A549 (cell line): ENCODE data around the gene BDH1. TPM values are rescaled to one million over a fixed set of nuclear protein-coding genes. Genes with fewer than 3 reads are reported as not detected.

Experiments used
- ATAC-seq, 2 experiments: fragments of 200-7000 bp in 1 of 2; fragments of >200 bp in 1 of 2; cut with Nextera tagmentation in 1 of 2; cut with Tn5 transposase in 1 of 2; 3 replicates each; pipeline versions ENCODE4 v1.8.0 to v1.9.1; 2018 to 2020; ENCODE audit warnings: mild to moderate bottlenecking in 1 of 2, moderate library complexity in 1 of 2
- CTCF ChIA-PET: fragments of 300-600 bp; sonication (Branson Sonifier 250); formaldehyde crosslinking; extraction: SDS; loops from one replicate; lab custom pipeline; 2021; ENCODE audit warnings: antibody characterized with exemption, inconsistent platforms; lab: Yijun Ruan, JAX
- POLR2A ChIA-PET: fragments of 350-600 bp; formaldehyde crosslinking; extraction: SDS; loops from one replicate; lab custom pipeline; 2021; ENCODE audit warnings: antibody characterized with exemption, inconsistent platforms; lab: Yijun Ruan, JAX
- DNase-seq, 2 experiments: peaks; one replicate each; pipeline versions ENCODE4 v3.0.0 to v3.0.0-alpha.2; 2011 to 2016; ENCODE audit warnings: low read depth in 1 of 2, low spot score in 1 of 2
- FAIRE-seq: peaks from 2 replicates; lab custom pipeline; 2011; peaks lifted over from hg19 to GRCh38; lab: Jason Lieb, UNC
- H3K27ac ChIP-seq, 2 experiments: fragments of >200 bp; sonication (Bioruptor Twin); formaldehyde crosslinking; 3 replicates each; pipeline ENCODE4 v1.5.1; 2016 to 2017
- H3K4me1 ChIP-seq: fragments of >200 bp; sonication (Bioruptor Twin); formaldehyde crosslinking; 3 replicates; pipeline ENCODE4 v1.6.1; 2016
- H3K4me2 ChIP-seq: fragments of >200 bp; sonication (Bioruptor Twin); formaldehyde crosslinking; 3 replicates; pipeline ENCODE4 v1.6.1; 2016
- H3K4me3 ChIP-seq: fragments of >200 bp; sonication (Bioruptor Twin); formaldehyde crosslinking; 3 replicates; pipeline ENCODE4 v1.5.1; 2016
- H3K9me3 ChIP-seq: fragments of >200 bp; sonication (Bioruptor Twin); formaldehyde crosslinking; 3 replicates; pipeline ENCODE4 v1.6.1; 2016
- CBX2 ChIP-seq: fragments of 200-600 bp; sonication (generic); IDR thresholded peaks from 2 replicates; pipeline ENCODE4 v1.6.1; 2016; ENCODE audit warnings: low read depth, mild to moderate bottlenecking, borderline replicate concordance
- CEBPB ChIP-seq, 2 experiments: fragments of >200 bp in 1 of 2; sonication (Bioruptor Twin) in 1 of 2; formaldehyde crosslinking in 1 of 2; IDR thresholded peaks; 2 replicates each; pipeline ENCODE4 v1.6.1; 2012 to 2016
- CHD2 ChIP-seq: fragments of 150-350 bp; IDR thresholded peaks from 2 replicates; pipeline ENCODE4 v1.6.1; 2014; ENCODE audit warnings: low read length; ENCODE audit not compliant: partially characterized antibody
- ESRRA ChIP-seq: fragments of 150-350 bp; IDR thresholded peaks from 2 replicates; pipeline ENCODE4 v1.6.1; 2014; ENCODE audit warnings: mild to moderate bottlenecking, low read length, borderline replicate concordance
- FOXS1 ChIP-seq: fragments of 250-450 bp; sonication (Bioruptor Pico); IDR thresholded peaks from 2 replicates; pipeline ENCODE4 v1.5.0; 2020; ENCODE audit warnings: mild to moderate bottlenecking, moderate library complexity
- GATA3 ChIP-seq: IDR thresholded peaks from 2 replicates; pipeline ENCODE4 v1.6.1; 2012; ENCODE audit warnings: borderline replicate concordance
- HDAC2 ChIP-seq: fragments of 200-600 bp; sonication (generic); IDR thresholded peaks from 2 replicates; pipeline ENCODE4 v1.6.1; 2016
- HOXA7 ChIP-seq: fragments of 250-450 bp; sonication (Bioruptor Pico); IDR thresholded peaks from 2 replicates; pipeline ENCODE4 v1.5.0; 2020; ENCODE audit warnings: mild to moderate bottlenecking, moderate library complexity
- JUNB ChIP-seq: fragments of >200 bp; sonication (Bioruptor Twin); formaldehyde crosslinking; IDR thresholded peaks from 2 replicates; pipeline ENCODE4 v1.6.1; 2016
- MAFK ChIP-seq: fragments of 450-650 bp; IDR thresholded peaks from 2 replicates; pipeline ENCODE4 v1.6.1; 2014; ENCODE audit not compliant: partially characterized antibody
- MYC ChIP-seq: IDR thresholded peaks from 2 replicates; pipeline ENCODE4 v1.6.1; 2012; ENCODE audit warnings: mild to moderate bottlenecking, inconsistent platforms, low read length, improper control_type of control experiment, borderline replicate concordance
- NFE2L2 ChIP-seq: fragments of 150-350 bp; conservative IDR thresholded peaks from 2 replicates; pipeline ENCODE4 v1.6.1; 2014; ENCODE audit warnings: low read length
- PHF8 ChIP-seq: fragments of 200-600 bp; sonication (generic); IDR thresholded peaks from 2 replicates; pipeline ENCODE4 v1.6.1; 2016; ENCODE audit warnings: low read depth, mild to moderate bottlenecking, antibody characterized with exemption, moderate library complexity, borderline replicate concordance
- POLR2AphosphoS2 ChIP-seq: conservative IDR thresholded peaks from 2 replicates; pipeline ENCODE4 v1.6.1; 2012; ENCODE audit warnings: low read length, improper control_type of control experiment, inconsistent platforms
- RNF2 ChIP-seq: fragments of 200-600 bp; sonication (generic); IDR thresholded peaks from 2 replicates; pipeline ENCODE4 v1.6.1; 2016; ENCODE audit warnings: low read depth, mild to moderate bottlenecking, antibody characterized with exemption, moderate library complexity, borderline replicate concordance
- TFCP2L1 ChIP-seq: fragments of 250-450 bp; sonication (Bioruptor Pico); IDR thresholded peaks from 2 replicates; pipeline ENCODE4 v1.5.0; 2021; ENCODE audit warnings: mild to moderate bottlenecking
- TP53 ChIP-seq: fragments of 250-450 bp; sonication (Bioruptor Pico); IDR thresholded peaks from 2 replicates; pipeline ENCODE4 v1.5.0; 2021; ENCODE audit warnings: mild to moderate bottlenecking, moderate library complexity
- ZFP36 ChIP-seq: fragments of 450-650 bp; IDR thresholded peaks from 2 replicates; pipeline ENCODE4 v1.6.1; 2014; ENCODE audit warnings: borderline replicate concordance; ENCODE audit not compliant: partially characterized antibody
- ZNF302 ChIP-seq: fragments of 250-450 bp; sonication (Bioruptor Pico); IDR thresholded peaks from 2 replicates; pipeline ENCODE4 v1.9.0; 2021; ENCODE audit warnings: inconsistent platforms, mild to moderate bottlenecking, moderate library complexity
- ZSCAN20 ChIP-seq: fragments of 250-450 bp; sonication (Bioruptor Pico); IDR thresholded peaks from 2 replicates; pipeline ENCODE4 v1.8.0; 2022; ENCODE audit warnings: mild to moderate bottlenecking, moderate library complexity
- WGBS: methylation state at CpG from one replicate; pipeline ENCODE4 v1.1.6; 2017; ENCODE audit errors: missing lambda C conversion rate; 5-methylcytosine and 5-hydroxymethylcytosine counted together
- polyA plus RNA-seq, 4 experiments: library from polyadenylated mRNA; depleted of rRNA in 3 of 4; stranded (reverse); fragments of >200 nt; fragmentation: RNase III in 1 of 4; extraction: RNeasy Plus Mini Kit Qiagen cat#74134 plus additional on column Dnase treatment in 1 of 4; gene quantifications; 2 replicates in 3 of 4; 3 replicates in 1 of 4; pipeline ENCODE4 v1.2.3, GENCODE V29; 2011 to 2017
- TF ChIP-seq, protein P1 (sequence below): fragments of >200 bp; sonication (Bioruptor Twin); formaldehyde crosslinking; IDR thresholded peaks from 3 replicates; pipeline ENCODE4 v1.5.1; 2016
- TF ChIP-seq, protein P2 (sequence below): fragments of 250-450 bp; sonication (Bioruptor Pico); IDR thresholded peaks from 2 replicates; pipeline ENCODE4 v1.5.0; 2020; ENCODE audit warnings: low read depth, mild to moderate bottlenecking, moderate library complexity
- TF ChIP-seq, protein P3 (sequence below): fragments of >200 bp; sonication (Bioruptor Twin); formaldehyde crosslinking; IDR thresholded peaks from 3 replicates; pipeline ENCODE4 v1.6.1; 2016
- TF ChIP-seq, protein P4 (sequence below): fragments of 150-350 bp; IDR thresholded peaks from 2 replicates; pipeline ENCODE4 v1.6.1; 2014; ENCODE audit warnings: low read depth, mild to moderate bottlenecking, low read length
- TF ChIP-seq, protein P5 (sequence below): IDR thresholded peaks from 2 replicates; pipeline ENCODE4 v1.6.1; 2012; ENCODE audit warnings: low read depth, borderline replicate concordance

BDH1 gene
- polyA plus RNA-seq, 2 of the 4 experiments (the other 2 are of a cell fraction) = 3.1 to 4.6 TPM

DNA sequence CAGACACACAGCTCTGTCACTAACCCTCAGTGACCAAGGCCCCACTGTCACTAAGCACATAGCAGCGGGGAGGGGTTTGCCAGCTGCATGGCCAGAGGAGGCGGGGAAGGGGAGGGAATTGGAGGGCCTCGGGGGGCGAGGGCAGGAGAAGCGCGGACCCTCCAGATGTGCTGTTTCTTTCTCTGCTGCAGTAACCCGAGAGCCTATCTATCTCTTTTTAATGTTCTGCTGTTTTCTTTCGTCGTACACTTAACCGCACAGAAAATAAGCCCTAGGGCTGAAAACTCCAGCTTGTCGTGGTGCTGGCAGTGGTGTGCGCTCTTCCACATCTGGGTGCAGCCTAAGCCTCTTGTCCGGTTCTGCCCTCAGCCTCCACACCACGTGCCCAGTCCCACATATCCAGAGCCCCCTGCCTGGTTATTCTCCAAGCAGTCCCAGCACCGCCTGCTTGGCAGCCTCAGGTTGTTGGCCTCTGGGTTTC lies 51.1 kb downstream of the BDH1 start:
- WGBS = 82% methylated on average over 12 of the region's 15 CpGs
- peaks cover 4% of the 10 kb centered on the region; the same call in 1 of the 3 replicates for H3K9me3 ChIP-seq
- TF ChIP-seq, protein P1, sequence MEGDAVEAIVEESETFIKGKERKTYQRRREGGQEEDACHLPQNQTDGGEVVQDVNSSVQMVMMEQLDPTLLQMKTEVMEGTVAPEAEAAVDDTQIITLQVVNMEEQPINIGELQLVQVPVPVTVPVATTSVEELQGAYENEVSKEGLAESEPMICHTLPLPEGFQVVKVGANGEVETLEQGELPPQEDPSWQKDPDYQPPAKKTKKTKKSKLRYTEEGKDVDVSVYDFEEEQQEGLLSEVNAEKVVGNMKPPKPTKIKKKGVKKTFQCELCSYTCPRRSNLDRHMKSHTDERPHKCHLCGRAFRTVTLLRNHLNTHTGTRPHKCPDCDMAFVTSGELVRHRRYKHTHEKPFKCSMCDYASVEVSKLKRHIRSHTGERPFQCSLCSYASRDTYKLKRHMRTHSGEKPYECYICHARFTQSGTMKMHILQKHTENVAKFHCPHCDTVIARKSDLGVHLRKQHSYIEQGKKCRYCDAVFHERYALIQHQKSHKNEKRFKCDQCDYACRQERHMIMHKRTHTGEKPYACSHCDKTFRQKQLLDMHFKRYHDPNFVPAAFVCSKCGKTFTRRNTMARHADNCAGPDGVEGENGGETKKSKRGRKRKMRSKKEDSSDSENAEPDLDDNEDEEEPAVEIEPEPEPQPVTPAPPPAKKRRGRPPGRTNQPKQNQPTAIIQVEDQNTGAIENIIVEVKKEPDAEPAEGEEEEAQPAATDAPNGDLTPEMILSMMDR = no peak
- TF ChIP-seq, protein P2, sequence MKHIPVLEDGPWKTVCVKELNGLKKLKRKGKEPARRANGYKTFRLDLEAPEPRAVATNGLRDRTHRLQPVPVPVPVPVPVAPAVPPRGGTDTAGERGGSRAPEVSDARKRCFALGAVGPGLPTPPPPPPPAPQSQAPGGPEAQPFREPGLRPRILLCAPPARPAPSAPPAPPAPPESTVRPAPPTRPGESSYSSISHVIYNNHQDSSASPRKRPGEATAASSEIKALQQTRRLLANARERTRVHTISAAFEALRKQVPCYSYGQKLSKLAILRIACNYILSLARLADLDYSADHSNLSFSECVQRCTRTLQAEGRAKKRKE (CRISPR knock-in tag) = no peak
- TF ChIP-seq NFE2L2 (no peak), MYC (no peak), CEBPB (IDR thresholded peaks at IDR 0.05) (no peak)
- peaks cover 16% of the 10 kb centered on the region; the same call in 2 of the 3 replicates for H3K4me1 ChIP-seq
- DNase-seq (no peak), ATAC-seq (no peak), FAIRE-seq (no peak)
- H3K4me3 ChIP-seq = no peak overlapping the region
- peak overlapping the region; percentile 30 to 40; a peak in 3 of 6 replicates for H3K27ac ChIP-seq
- POLR2A ChIA-PET = no interaction called here
- CTCF ChIA-PET = interaction anchor here (1.3 kb wide), 1 partner anchor 248 kb away, joined by 3 read pairs; no protein-coding TSS in a partner anchor
- no peak overlapping the region for H3K4me2 ChIP-seq

DNA sequence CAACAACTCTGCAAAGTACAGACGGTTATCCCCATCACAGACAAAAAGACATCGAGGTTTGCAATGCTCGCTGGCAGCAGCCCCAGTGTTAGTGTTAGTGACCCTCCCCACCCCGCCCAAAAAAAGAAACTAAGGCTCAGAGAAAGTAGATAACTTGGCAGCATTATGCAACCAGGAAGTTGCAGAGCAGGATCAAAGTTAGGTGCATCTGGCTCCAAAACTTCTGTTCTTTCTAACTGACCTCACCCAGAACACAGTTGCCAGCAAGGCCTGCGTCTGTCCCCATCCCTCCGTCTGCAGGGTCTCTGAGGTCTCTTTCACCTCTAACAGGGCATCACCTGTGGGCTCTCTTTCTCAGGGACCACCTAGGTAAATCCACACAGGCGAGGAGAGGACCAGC lies 51.5 kb downstream of the BDH1 start:
- peak overlapping the region; percentile 30 to 40; a peak in 3 of 6 replicates for H3K27ac ChIP-seq
- no peak overlapping the region for H3K4me2 ChIP-seq

DNA sequence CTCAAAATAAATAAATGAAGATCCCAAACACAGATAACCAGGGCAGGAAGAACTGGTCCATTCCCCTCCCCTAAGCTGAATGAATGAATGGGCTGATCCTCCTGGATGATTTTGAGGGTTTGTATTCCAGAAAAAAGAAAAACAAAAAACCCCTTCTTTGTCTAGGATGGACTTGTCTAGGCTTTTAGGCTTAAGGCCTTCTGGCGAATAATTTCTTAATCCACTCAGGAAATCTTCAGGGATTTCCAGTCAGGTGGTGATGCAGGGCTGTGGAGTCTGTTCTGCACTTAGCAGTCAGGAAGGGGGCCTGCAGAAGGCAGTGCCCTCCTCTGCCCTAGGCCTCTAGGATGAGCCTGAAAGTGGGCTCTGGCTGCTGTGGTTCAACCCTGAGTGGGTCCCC lies 52.1 kb downstream of the BDH1 start:
- peak overlapping the region in 1 of 2 experiments; percentile 40; a peak in 2 of 6 replicates for H3K27ac ChIP-seq
- POLR2A ChIA-PET = no interaction called here
- no peak for TF ChIP-seq POLR2AphosphoS2
- TF ChIP-seq TFCP2L1 (CRISPR knock-in tag) = no peak
- TF ChIP-seq, protein P3, sequence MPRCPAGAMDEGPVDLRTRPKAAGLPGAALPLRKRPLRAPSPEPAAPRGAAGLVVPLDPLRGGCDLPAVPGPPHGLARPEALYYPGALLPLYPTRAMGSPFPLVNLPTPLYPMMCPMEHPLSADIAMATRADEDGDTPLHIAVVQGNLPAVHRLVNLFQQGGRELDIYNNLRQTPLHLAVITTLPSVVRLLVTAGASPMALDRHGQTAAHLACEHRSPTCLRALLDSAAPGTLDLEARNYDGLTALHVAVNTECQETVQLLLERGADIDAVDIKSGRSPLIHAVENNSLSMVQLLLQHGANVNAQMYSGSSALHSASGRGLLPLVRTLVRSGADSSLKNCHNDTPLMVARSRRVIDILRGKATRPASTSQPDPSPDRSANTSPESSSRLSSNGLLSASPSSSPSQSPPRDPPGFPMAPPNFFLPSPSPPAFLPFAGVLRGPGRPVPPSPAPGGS = no peak
- TF ChIP-seq PHF8 = no peak
- TF ChIP-seq ZFP36 = no peak
- no peak for TF ChIP-seq GATA3
- TF ChIP-seq CHD2 = no peak
- TF ChIP-seq MAFK = no peak
- no peak for TF ChIP-seq ZSCAN20 (CRISPR knock-in tag)
- TF ChIP-seq FOXS1 (CRISPR knock-in tag) = no peak
- TF ChIP-seq, protein P4, sequence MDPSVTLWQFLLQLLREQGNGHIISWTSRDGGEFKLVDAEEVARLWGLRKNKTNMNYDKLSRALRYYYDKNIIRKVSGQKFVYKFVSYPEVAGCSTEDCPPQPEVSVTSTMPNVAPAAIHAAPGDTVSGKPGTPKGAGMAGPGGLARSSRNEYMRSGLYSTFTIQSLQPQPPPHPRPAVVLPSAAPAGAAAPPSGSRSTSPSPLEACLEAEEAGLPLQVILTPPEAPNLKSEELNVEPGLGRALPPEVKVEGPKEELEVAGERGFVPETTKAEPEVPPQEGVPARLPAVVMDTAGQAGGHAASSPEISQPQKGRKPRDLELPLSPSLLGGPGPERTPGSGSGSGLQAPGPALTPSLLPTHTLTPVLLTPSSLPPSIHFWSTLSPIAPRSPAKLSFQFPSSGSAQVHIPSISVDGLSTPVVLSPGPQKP = no peak
- no peak for TF ChIP-seq TP53 (CRISPR knock-in tag)
- TF ChIP-seq JUNB = no peak
- TF ChIP-seq ESRRA = no peak
- TF ChIP-seq CBX2 = no peak
- TF ChIP-seq RNF2 = no peak
- no peak for TF ChIP-seq HOXA7
- TF ChIP-seq HDAC2 = no peak
- CTCF ChIA-PET = interaction anchor here (1.7 to 2.2 kb wide), 2 partner anchors 19 to 247 kb away, joined by 4 to 7 read pairs; no protein-coding TSS in a partner anchor
- peaks cover 19% of the 10 kb centered on the region for H3K4me1 ChIP-seq
- no peak for DNase-seq
- no peak overlapping the region for H3K4me3 ChIP-seq
- H3K4me2 ChIP-seq = no peak overlapping the region
- no peak for FAIRE-seq
- WGBS = 81% methylated on average over 1 of the region's 1 CpG
- no peak for ATAC-seq
- peaks cover 8% of the 10 kb centered on the region; the same call in 1 of the 3 replicates for H3K9me3 ChIP-seq

More for the DNA sequence above, 51.5 kb downstream of the BDH1 start:
- H3K4me3 ChIP-seq = no peak overlapping the region
- peaks cover 4% of the 10 kb centered on the region; the same call in 1 of the 3 replicates for H3K9me3 ChIP-seq
- WGBS = 77% methylated on average over 4 of the region's 7 CpGs
- no peak for DNase-seq
- TF ChIP-seq, protein P5, sequence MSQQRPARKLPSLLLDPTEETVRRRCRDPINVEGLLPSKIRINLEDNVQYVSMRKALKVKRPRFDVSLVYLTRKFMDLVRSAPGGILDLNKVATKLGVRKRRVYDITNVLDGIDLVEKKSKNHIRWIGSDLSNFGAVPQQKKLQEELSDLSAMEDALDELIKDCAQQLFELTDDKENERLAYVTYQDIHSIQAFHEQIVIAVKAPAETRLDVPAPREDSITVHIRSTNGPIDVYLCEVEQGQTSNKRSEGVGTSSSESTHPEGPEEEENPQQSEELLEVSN = no peak
- TF ChIP-seq ZNF302 (CRISPR knock-in tag) (no peak), CBX2 (no peak)
- POLR2A ChIA-PET = no interaction called here
- ATAC-seq = no peak
- CTCF ChIA-PET = interaction anchor here (1.3 kb wide), 1 partner anchor 247 kb away, joined by 3 read pairs; no protein-coding TSS in a partner anchor
- no peak for FAIRE-seq
- peaks cover 17% of the 10 kb centered on the region for H3K4me1 ChIP-seq
